Smooth muscle cell of the umbilical artery (primary cell): Measurements from ENCODE around the gene RNF126. TPM values are rescaled to one million over a fixed set of nuclear protein-coding genes. Genes with fewer than 3 reads are reported as not detected.

Source experiments
- total RNA-seq: library from RNA; depleted of rRNA; stranded (reverse); fragments of >200 nt; gene quantifications from 2 replicates; pipeline ENCODE4 v1.2.3, GENCODE V29; 2014

RNF126 gene
- total RNA-seq: 16.6 and 29.8 TPM in 2 replicates

GRCh38 chr19:662962-663681 is at the start of gene RNF126:
TSS of gene RNF126 (minus strand) at chr19:663214. CDS start at chr19:663121, 93 bp downstream.

GRCh38 chr19:708154-709143 is 45.4 kb upstream of the RNF126 start, which contains the start of gene PALM:
TSS of gene PALM (plus strand) at chr19:708935. CDS start at chr19:709147, 212 bp downstream.

GRCh38 chr19:695352-695949 is 32.4 kb upstream of the RNF126 start, which contains the start of gene PRSS57:
TSS of gene PRSS57 (minus strand) at chr19:695452. CDS start at chr19:695430, 22 bp downstream.

GRCh38 chr19:676339-677105 is 13.5 kb upstream of the RNF126 start, which contains the start of gene FSTL3:
TSS of gene FSTL3 (plus strand) at chr19:676392. CDS start at chr19:676424, 32 bp downstream.

GRCh38 chr19:639253-640160 is 23.5 kb downstream of the RNF126 start, which contains the start of gene FGF22:
TSS of gene FGF22 (plus strand) at chr19:639879. CDS start at chr19:639926, 47 bp downstream.

GRCh38 chr19:633068-633785 is 29.8 kb downstream of the RNF126 start, which contains the start of gene POLRMT:
TSS of gene POLRMT (minus strand) at chr19:633537. CDS start at chr19:633512, 25 bp downstream.

Other genes with a start within 250 kb of the RNF126 start
- 0.78 and 1.8 TPM in 2 replicates for gene SHC2, start 202.2 kb downstream of the RNF126 start, total RNA-seq
- gene MADCAM1, start 166.7 kb downstream of the RNF126 start, total RNA-seq: under 0.01 TPM in 1 of 2 replicates, not detected in the other
- 20.6 and 35.6 TPM in 2 replicates for gene TPGS1, start 155.7 kb downstream of the RNF126 start, total RNA-seq
- 54.3 and 60.8 TPM in 2 replicates for gene CDC34, start 131.5 kb downstream of the RNF126 start, total RNA-seq
- not detected in 2 replicates for gene GZMM, start 119.2 kb downstream of the RNF126 start, total RNA-seq
- gene BSG, start 90.6 kb downstream of the RNF126 start, total RNA-seq: 507 and 644 TPM in 2 replicates
- gene HCN2, start 73.3 kb downstream of the RNF126 start, total RNA-seq: 1.2 and 3.5 TPM in 2 replicates
- 24.3 and 37.9 TPM in 2 replicates for gene POLRMT, start 29.7 kb downstream of the RNF126 start, total RNA-seq
- not detected in 2 replicates for gene FGF22, start 23.3 kb downstream of the RNF126 start, total RNA-seq
- 189 and 372 TPM in 2 replicates for gene FSTL3, start 13.2 kb upstream of the RNF126 start, total RNA-seq
- not detected in 2 replicates for gene PRSS57, start 32.2 kb upstream of the RNF126 start, total RNA-seq
- 0.28 and 0.89 TPM in 2 replicates for gene PALM, start 45.7 kb upstream of the RNF126 start, total RNA-seq
- gene MISP, start 87.9 kb upstream of the RNF126 start, total RNA-seq: not detected in 2 replicates
- 69.5 and 117 TPM in 2 replicates for gene PTBP1, start 134.2 kb upstream of the RNF126 start, total RNA-seq
- 0.59 and 0.78 TPM in 2 replicates for gene PLPPR3, start 158.7 kb upstream of the RNF126 start, total RNA-seq
- gene AZU1, start 164.6 kb upstream of the RNF126 start, total RNA-seq: not detected in 2 replicates
- not detected in 2 replicates for gene PRTN3, start 177.8 kb upstream of the RNF126 start, total RNA-seq
- gene ELANE, start 189.1 kb upstream of the RNF126 start, total RNA-seq: not detected in 2 replicates
- 1.7 and 3.6 TPM in 2 replicates for gene CFD, start 196.4 kb upstream of the RNF126 start, total RNA-seq
- 28.8 and 44.4 TPM in 2 replicates for gene MED16, start 230.0 kb upstream of the RNF126 start, total RNA-seq
- gene RNU6-9, start 230.3 kb upstream of the RNF126 start, total RNA-seq: not detected in 2 replicates